Astrocyte (in vitro differentiated cells and primary cell): ENCODE results near the gene IGF2BP2. TPM values are rescaled to one million over a fixed set of nuclear protein-coding genes. Genes with fewer than 3 reads are reported as not detected.

Experiments
- DNase-seq: peaks from one replicate; pipeline ENCODE4 v3.0.0-alpha.2; 2010; ENCODE audit warnings: low read depth
- FAIRE-seq: peaks from 2 replicates; lab custom pipeline; 2011; peaks lifted over from hg19 to GRCh38; lab: Jason Lieb, UNC
- H2AFZ ChIP-seq: 2 replicates; pipeline ENCODE4 v1.6.0; 2012; ENCODE audit warnings: low read depth, low read length, inconsistent platforms
- H3K27ac ChIP-seq: 2 replicates; pipeline ENCODE4 v1.5.1; 2011; ENCODE audit warnings: low read depth, low read length, inconsistent platforms
- H3K27me3 ChIP-seq: 2 replicates; pipeline ENCODE4 v1.6.0; 2011; ENCODE audit warnings: low read length, inconsistent platforms; ENCODE audit not compliant: insufficient read depth
- H3K36me3 ChIP-seq: 2 replicates; pipeline ENCODE4 v1.5.1; 2011; ENCODE audit warnings: low read length, inconsistent platforms; ENCODE audit not compliant: insufficient read depth
- H3K4me1 ChIP-seq: 2 replicates; pipeline ENCODE4 v1.5.1; 2011; ENCODE audit warnings: low read length, inconsistent platforms; ENCODE audit not compliant: insufficient read depth
- H3K4me2 ChIP-seq: 2 replicates; pipeline ENCODE4 v1.6.0; 2012; ENCODE audit warnings: low read length, inconsistent platforms
- H3K4me3 ChIP-seq: 2 replicates; pipeline ENCODE4 v1.5.1; 2011; ENCODE audit warnings: low read depth, mild to moderate bottlenecking, low read length, inconsistent platforms; ENCODE audit not compliant: insufficient read depth
- H3K79me2 ChIP-seq: 2 replicates; pipeline ENCODE4 v1.6.0; 2012; ENCODE audit warnings: mild to moderate bottlenecking, low read length, inconsistent platforms; ENCODE audit not compliant: insufficient read depth
- H3K9ac ChIP-seq: 2 replicates; pipeline ENCODE4 v1.6.0; 2012; ENCODE audit warnings: mild to moderate bottlenecking, low read length, inconsistent platforms
- H3K9me3 ChIP-seq: 2 replicates; pipeline ENCODE4 v1.5.1; 2012; ENCODE audit warnings: low read depth, mild to moderate bottlenecking, low read length, inconsistent platforms; ENCODE audit not compliant: insufficient read depth
- H4K20me1 ChIP-seq: 2 replicates; pipeline ENCODE4 v1.6.0; 2012; ENCODE audit warnings: low read length, inconsistent platforms; ENCODE audit not compliant: insufficient read depth
- H3K27ac Mint-ChIP-seq: one replicate; pipeline ENCODE4 v1.8.0; 2021; ENCODE audit warnings: mild to moderate bottlenecking, mixed read lengths; ENCODE audit not compliant: unreplicated experiment
- H3K27me3 Mint-ChIP-seq: one replicate; pipeline ENCODE4 v1.8.0; 2021; ENCODE audit warnings: low read depth, mixed read lengths; ENCODE audit not compliant: unreplicated experiment
- H3K36me3 Mint-ChIP-seq: one replicate; pipeline ENCODE4 v1.8.0; 2021; ENCODE audit warnings: low read depth, mixed read lengths; ENCODE audit not compliant: unreplicated experiment
- H3K4me1 Mint-ChIP-seq: one replicate; pipeline ENCODE4 v1.8.0; 2021; ENCODE audit warnings: low read depth, mixed read lengths; ENCODE audit not compliant: unreplicated experiment
- H3K4me3 Mint-ChIP-seq: one replicate; pipeline ENCODE4 v1.8.0; 2021; ENCODE audit warnings: mild to moderate bottlenecking, moderate library complexity, mixed read lengths; ENCODE audit not compliant: unreplicated experiment
- H3K9me3 Mint-ChIP-seq: one replicate; pipeline ENCODE4 v1.8.0; 2021; ENCODE audit warnings: mild to moderate bottlenecking, mixed read lengths; ENCODE audit not compliant: unreplicated experiment
- EZH2 ChIP-seq: IDR thresholded peaks from 2 replicates; pipeline ENCODE4 v1.6.1; 2012; ENCODE audit warnings: mild to moderate bottlenecking, low read length, inconsistent platforms; ENCODE audit not compliant: insufficient read depth
- total RNA-seq: library from RNA; stranded (reverse); gene quantifications from 2 replicates; pipeline ENCODE4 v1.2.1, GENCODE V29; 2021
- TF ChIP-seq, protein P1 (sequence below): IDR thresholded peaks from 2 replicates; pipeline ENCODE4 v1.5.1; 2011; ENCODE audit warnings: low read depth, mild to moderate bottlenecking, inconsistent platforms, low read length, moderate library complexity; ENCODE audit not compliant: insufficient read depth

The IGF2BP2 gene
- total RNA-seq, 1 donor from 2014 or later: 162 TPM

GRCh38 chr3:185852635-185853034, 27.8 kb upstream of the IGF2BP2 start:
- Mint-ChIP-seq H3K36me3 (peaks cover 2% of the 10 kb centered on the region), H3K9me3 (peaks cover 2% of the 10 kb centered on the region), H3K27me3 (peaks cover 5% of the 10 kb centered on the region), H3K4me3 (no peak overlapping the region), H3K27ac (peak overlapping the region; percentile 3), H3K4me1 (peaks cover 9% of the 10 kb centered on the region)
- H3K4me2 ChIP-seq: no peak overlapping the region
- DNase-seq: no peak
- H3K79me2 ChIP-seq: no peaks in the 10 kb centered on the region
- H2AFZ ChIP-seq: no peak overlapping the region
- no peaks in the 10 kb centered on the region for H3K36me3 ChIP-seq
- TF ChIP-seq, protein P1, sequence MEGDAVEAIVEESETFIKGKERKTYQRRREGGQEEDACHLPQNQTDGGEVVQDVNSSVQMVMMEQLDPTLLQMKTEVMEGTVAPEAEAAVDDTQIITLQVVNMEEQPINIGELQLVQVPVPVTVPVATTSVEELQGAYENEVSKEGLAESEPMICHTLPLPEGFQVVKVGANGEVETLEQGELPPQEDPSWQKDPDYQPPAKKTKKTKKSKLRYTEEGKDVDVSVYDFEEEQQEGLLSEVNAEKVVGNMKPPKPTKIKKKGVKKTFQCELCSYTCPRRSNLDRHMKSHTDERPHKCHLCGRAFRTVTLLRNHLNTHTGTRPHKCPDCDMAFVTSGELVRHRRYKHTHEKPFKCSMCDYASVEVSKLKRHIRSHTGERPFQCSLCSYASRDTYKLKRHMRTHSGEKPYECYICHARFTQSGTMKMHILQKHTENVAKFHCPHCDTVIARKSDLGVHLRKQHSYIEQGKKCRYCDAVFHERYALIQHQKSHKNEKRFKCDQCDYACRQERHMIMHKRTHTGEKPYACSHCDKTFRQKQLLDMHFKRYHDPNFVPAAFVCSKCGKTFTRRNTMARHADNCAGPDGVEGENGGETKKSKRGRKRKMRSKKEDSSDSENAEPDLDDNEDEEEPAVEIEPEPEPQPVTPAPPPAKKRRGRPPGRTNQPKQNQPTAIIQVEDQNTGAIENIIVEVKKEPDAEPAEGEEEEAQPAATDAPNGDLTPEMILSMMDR: no peak
- no peak for TF ChIP-seq EZH2
- H3K4me3 ChIP-seq: no peak overlapping the region
- no peaks in the 10 kb centered on the region for H4K20me1 ChIP-seq
- FAIRE-seq: no peak
- H3K27ac ChIP-seq: no peak overlapping the region
- H3K9ac ChIP-seq: no peak overlapping the region
- H3K9me3 ChIP-seq: no peaks in the 10 kb centered on the region
- H3K27me3 ChIP-seq: no peaks in the 10 kb centered on the region
- no peaks in the 10 kb centered on the region for H3K4me1 ChIP-seq

DNA sequence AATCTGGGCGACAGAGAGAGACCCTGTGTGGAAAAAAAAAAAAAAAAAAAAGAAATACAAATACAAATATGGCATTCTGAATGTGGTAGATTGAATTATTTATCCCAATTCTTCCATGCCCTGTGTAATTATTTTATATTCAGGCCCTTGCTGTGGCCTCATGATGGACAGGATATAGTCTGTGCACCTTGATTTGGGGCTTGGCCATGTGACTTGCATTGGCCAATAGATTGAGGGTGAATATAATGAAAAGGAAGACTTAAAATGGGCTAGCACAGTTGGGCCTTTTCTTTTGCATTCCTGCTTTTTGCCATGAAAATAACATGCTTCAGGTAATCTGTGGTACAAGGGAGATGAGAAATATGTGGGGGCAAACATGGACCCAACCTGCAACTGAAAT, 27.1 kb upstream of the IGF2BP2 start:
- no peak overlapping the region for H3K27ac Mint-ChIP-seq
- no peak for FAIRE-seq
- H3K9ac ChIP-seq: no peak overlapping the region

DNA sequence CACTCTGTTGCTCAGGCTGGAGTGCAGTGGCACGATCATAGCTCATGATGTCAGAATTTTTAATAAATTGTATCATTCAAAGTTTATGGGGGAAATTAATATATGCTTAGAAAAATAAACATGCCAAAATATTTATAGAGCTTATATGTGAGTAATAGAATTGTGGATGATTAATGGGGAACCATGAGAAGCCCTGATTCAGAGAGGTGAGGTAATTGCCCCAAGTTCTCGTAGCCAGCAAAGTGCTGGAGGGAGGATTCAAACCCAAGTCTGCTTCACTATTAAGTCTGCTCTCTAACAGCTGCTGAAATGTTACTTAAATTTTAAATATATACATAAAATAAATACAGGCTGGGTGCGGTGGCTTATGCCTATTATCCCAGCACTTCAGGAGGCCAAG, 26.2 kb upstream of the IGF2BP2 start:
- no peaks in the 10 kb centered on the region for H3K36me3 ChIP-seq
- no peaks in the 10 kb centered on the region for H3K36me3 Mint-ChIP-seq
- H3K27ac Mint-ChIP-seq: no peak overlapping the region
- no peak overlapping the region for H3K4me2 ChIP-seq
- no peaks in the 10 kb centered on the region for H3K4me1 ChIP-seq
- no peak overlapping the region for H3K9ac ChIP-seq
- H2AFZ ChIP-seq: no peak overlapping the region
- no peak overlapping the region for H3K4me3 ChIP-seq
- no peak for DNase-seq
- H3K27me3 Mint-ChIP-seq: peaks cover 5% of the 10 kb centered on the region
- no peaks in the 10 kb centered on the region for H3K9me3 Mint-ChIP-seq
- no peaks in the 10 kb centered on the region for H4K20me1 ChIP-seq
- peaks cover 11% of the 10 kb centered on the region for H3K4me1 Mint-ChIP-seq
- no peak overlapping the region for H3K27ac ChIP-seq
- no peak for FAIRE-seq
- H3K4me3 Mint-ChIP-seq: no peak overlapping the region
- no peaks in the 10 kb centered on the region for H3K9me3 ChIP-seq
- H3K79me2 ChIP-seq: no peaks in the 10 kb centered on the region
- no peak for TF ChIP-seq EZH2
- TF ChIP-seq, protein P1: no peak
- no peaks in the 10 kb centered on the region for H3K27me3 ChIP-seq

More for the DNA sequence above, 27.1 kb upstream of the IGF2BP2 start:
- no peaks in the 10 kb centered on the region for H3K79me2 ChIP-seq
- peaks cover 2% of the 10 kb centered on the region for H3K9me3 Mint-ChIP-seq
- DNase-seq: no peak
- no peak overlapping the region for H3K4me3 Mint-ChIP-seq
- peaks cover 5% of the 10 kb centered on the region for H3K27me3 Mint-ChIP-seq
- H3K4me3 ChIP-seq: no peak overlapping the region
- no peak overlapping the region for H3K27ac ChIP-seq
- peaks cover 11% of the 10 kb centered on the region for H3K4me1 Mint-ChIP-seq
- H4K20me1 ChIP-seq: no peaks in the 10 kb centered on the region
- no peak overlapping the region for H3K4me2 ChIP-seq
- no peaks in the 10 kb centered on the region for H3K36me3 ChIP-seq
- H3K27me3 ChIP-seq: no peaks in the 10 kb centered on the region
- peaks cover 2% of the 10 kb centered on the region for H3K36me3 Mint-ChIP-seq
- H3K4me1 ChIP-seq: no peaks in the 10 kb centered on the region
- no peaks in the 10 kb centered on the region for H3K9me3 ChIP-seq
- H2AFZ ChIP-seq: no peak overlapping the region
- TF ChIP-seq EZH2: no peak
- TF ChIP-seq, protein P1: no peak
